ENCODE data around the gene TEX13B.

Gene TEX13B

GRCh38 chrX:107935200-107935599 lies 47.0 kb downstream of the TEX13B start (continued):
- no peak for TF ChIP-seq ZBTB21 (tag by site-specific recombination; IDR thresholded peaks at IDR 0.05)
- no peak for TF ChIP-seq ZFHX2 (tag by site-specific recombination; conservative IDR thresholded peaks at IDR 0.05)
- no peak for TF ChIP-seq ZXDB (tag by site-specific recombination; IDR thresholded peaks at IDR 0.05)
- TF ChIP-seq ZNF629 (tag by site-specific recombination; IDR thresholded peaks at IDR 0.05): peak; percentile 32; the same call in 1 of the 2 replicates

DNA sequence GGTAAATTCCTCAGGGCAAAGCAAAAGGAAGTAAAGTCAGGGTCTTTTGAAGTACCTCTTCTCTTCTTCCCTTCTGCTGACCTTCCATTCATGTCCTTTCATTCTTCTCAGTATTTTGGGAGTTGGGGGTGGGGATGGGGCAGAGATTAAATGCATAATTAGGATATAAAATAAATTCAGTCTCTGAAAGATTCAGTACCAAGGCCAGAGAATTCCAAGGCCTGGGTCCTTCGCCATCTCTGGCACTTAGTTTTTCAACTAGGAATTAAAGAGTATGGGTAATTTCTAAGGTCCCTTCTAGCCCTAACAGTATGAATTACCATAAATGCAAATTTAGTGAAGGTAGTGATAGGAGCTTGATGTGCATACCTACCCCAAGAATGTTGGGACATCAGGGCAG lies 47.9 kb downstream of the TEX13B start:
- Histone ChIP-seq H3K4me3 (ENCODE audit: low read depth, low read length) (no peak overlapping the region), H3K9me3 (ENCODE audit: control insufficient read depth, insufficient read depth, low read depth, low read length) (no peaks in the 10 kb centered on the region), H3K36me3 (ENCODE audit: control insufficient read depth in 2 of 2, insufficient read depth in 1 of 2, low read length in 2 of 2) (no peaks in the 10 kb centered on the region), H3K27ac (ENCODE audit: extremely low read depth, low read depth, low read length) (no peak overlapping the region), H3K4me1 (ENCODE audit: control insufficient read depth, insufficient read depth, low read length) (peaks cover 2% of the 10 kb centered on the region; the same call in 1 of the 2 replicates)
- no peak for TF ChIP-seq ZNF600 (tag by site-specific recombination; IDR thresholded peaks at IDR 0.05)
- TF ChIP-seq, protein P1, sequence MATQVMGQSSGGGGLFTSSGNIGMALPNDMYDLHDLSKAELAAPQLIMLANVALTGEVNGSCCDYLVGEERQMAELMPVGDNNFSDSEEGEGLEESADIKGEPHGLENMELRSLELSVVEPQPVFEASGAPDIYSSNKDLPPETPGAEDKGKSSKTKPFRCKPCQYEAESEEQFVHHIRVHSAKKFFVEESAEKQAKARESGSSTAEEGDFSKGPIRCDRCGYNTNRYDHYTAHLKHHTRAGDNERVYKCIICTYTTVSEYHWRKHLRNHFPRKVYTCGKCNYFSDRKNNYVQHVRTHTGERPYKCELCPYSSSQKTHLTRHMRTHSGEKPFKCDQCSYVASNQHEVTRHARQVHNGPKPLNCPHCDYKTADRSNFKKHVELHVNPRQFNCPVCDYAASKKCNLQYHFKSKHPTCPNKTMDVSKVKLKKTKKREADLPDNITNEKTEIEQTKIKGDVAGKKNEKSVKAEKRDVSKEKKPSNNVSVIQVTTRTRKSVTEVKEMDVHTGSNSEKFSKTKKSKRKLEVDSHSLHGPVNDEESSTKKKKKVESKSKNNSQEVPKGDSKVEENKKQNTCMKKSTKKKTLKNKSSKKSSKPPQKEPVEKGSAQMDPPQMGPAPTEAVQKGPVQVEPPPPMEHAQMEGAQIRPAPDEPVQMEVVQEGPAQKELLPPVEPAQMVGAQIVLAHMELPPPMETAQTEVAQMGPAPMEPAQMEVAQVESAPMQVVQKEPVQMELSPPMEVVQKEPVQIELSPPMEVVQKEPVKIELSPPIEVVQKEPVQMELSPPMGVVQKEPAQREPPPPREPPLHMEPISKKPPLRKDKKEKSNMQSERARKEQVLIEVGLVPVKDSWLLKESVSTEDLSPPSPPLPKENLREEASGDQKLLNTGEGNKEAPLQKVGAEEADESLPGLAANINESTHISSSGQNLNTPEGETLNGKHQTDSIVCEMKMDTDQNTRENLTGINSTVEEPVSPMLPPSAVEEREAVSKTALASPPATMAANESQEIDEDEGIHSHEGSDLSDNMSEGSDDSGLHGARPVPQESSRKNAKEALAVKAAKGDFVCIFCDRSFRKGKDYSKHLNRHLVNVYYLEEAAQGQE (tag by site-specific recombination; IDR thresholded peaks at IDR 0.05): peak; percentile 75
- POLR2A ChIA-PET: no interaction called here
- CTCF ChIA-PET: interaction anchor here (0.6 kb wide), 3 partner anchors 14 to 396 kb away, joined by 3 to 4 read pairs (median 3); no protein-coding TSS in a partner anchor

All from HEK293 (cell line).